ENCODE results near the gene GLOD5.

GLOD5 gene

GRCh38 chrX:48794911-48795515 is 33.5 kb downstream of the GLOD5 start:
- peak; percentile 78 for ATAC-seq
- TF ChIP-seq GLIS3 (CRISPR knock-in tag; IDR thresholded peaks at IDR 0.05): no peak
- no peak for TF ChIP-seq ZNF565 (CRISPR knock-in tag; conservative IDR thresholded peaks at IDR 0.05; ENCODE audit: low read depth)
- no peak for TF ChIP-seq CSDC2 (CRISPR knock-in tag; IDR thresholded peaks at IDR 0.05)
- no peak for TF ChIP-seq TCF4 (CRISPR knock-in tag; IDR thresholded peaks at IDR 0.05; ENCODE audit: borderline replicate concordance)
- no peak for TF ChIP-seq OSR1 (CRISPR knock-in tag; IDR thresholded peaks at IDR 0.05)
- TF ChIP-seq ESRRG (CRISPR knock-in tag; IDR thresholded peaks at IDR 0.05): no peak
- no peak for TF ChIP-seq CSRNP3 (CRISPR knock-in tag; IDR thresholded peaks at IDR 0.05)
- TF ChIP-seq CREB5 (CRISPR knock-in tag; IDR thresholded peaks at IDR 0.05; ENCODE audit: low read depth): no peak

- TF ChIP-seq PATZ1 (CRISPR knock-in tag; IDR thresholded peaks at IDR 0.05; ENCODE audit: borderline replicate concordance): no peak
- TF ChIP-seq ZNF565 (CRISPR knock-in tag; conservative IDR thresholded peaks at IDR 0.05; ENCODE audit: low read depth): no peak
- TF ChIP-seq PPARA (CRISPR knock-in tag; IDR thresholded peaks at IDR 0.05; ENCODE audit: borderline replicate concordance): no peak
- TF ChIP-seq ZFP30 (CRISPR knock-in tag; IDR thresholded peaks at IDR 0.05): no peak
- no peak for TF ChIP-seq CREB5 (CRISPR knock-in tag; IDR thresholded peaks at IDR 0.05; ENCODE audit: low read depth)
- no peak for TF ChIP-seq ZC3H10 (CRISPR knock-in tag; IDR thresholded peaks at IDR 0.05)
- no peak for TF ChIP-seq GLIS3 (CRISPR knock-in tag; IDR thresholded peaks at IDR 0.05)
- TF ChIP-seq ARNTL (CRISPR knock-in tag; IDR thresholded peaks at IDR 0.05; ENCODE audit: borderline replicate concordance, low read depth): no peak
- TF ChIP-seq TCF4 (CRISPR knock-in tag; IDR thresholded peaks at IDR 0.05; ENCODE audit: borderline replicate concordance): no peak
- TF ChIP-seq ZFP3 (CRISPR knock-in tag; IDR thresholded peaks at IDR 0.05): no peak
- no peak for ATAC-seq
Measured at GRCh38 chrX:48798318-48798717, 36.8 kb downstream of the GLOD5 start.

GRCh38 chrX:48800574-48801279 is 39.2 kb downstream of the GLOD5 start:
- TF ChIP-seq PATZ1 (CRISPR knock-in tag; IDR thresholded peaks at IDR 0.05; ENCODE audit: borderline replicate concordance) (no peak), ARNTL (CRISPR knock-in tag; IDR thresholded peaks at IDR 0.05; ENCODE audit: borderline replicate concordance, low read depth) (no peak), SNAI2 (CRISPR knock-in tag; IDR thresholded peaks at IDR 0.05) (no peak), OSR1 (CRISPR knock-in tag; IDR thresholded peaks at IDR 0.05) (no peak), ZFP30 (CRISPR knock-in tag; IDR thresholded peaks at IDR 0.05) (no peak), ZNF70 (CRISPR knock-in tag; IDR thresholded peaks at IDR 0.05) (no peak), PPARA (CRISPR knock-in tag; IDR thresholded peaks at IDR 0.05; ENCODE audit: borderline replicate concordance) (no peak), ZFP3 (CRISPR knock-in tag; IDR thresholded peaks at IDR 0.05) (no peak), ZC3H10 (CRISPR knock-in tag; IDR thresholded peaks at IDR 0.05) (no peak), TOX (CRISPR knock-in tag; IDR thresholded peaks at IDR 0.05; ENCODE audit: borderline replicate concordance) (no peak), POU6F1 (CRISPR knock-in tag; IDR thresholded peaks at IDR 0.05; ENCODE audit: borderline replicate concordance, low read depth) (no peak), TCF4 (CRISPR knock-in tag; IDR thresholded peaks at IDR 0.05; ENCODE audit: borderline replicate concordance) (no peak), GLIS3 (CRISPR knock-in tag; IDR thresholded peaks at IDR 0.05) (no peak), RARB (CRISPR knock-in tag; IDR thresholded peaks at IDR 0.05) (no peak)
- no peak for ATAC-seq
